HepG2 (cell line): Measurements from ENCODE around the gene FOXD1.
"Not testable (repeated sequence)": the region's sequence is repeated elsewhere in the genome, so short reads cannot be mapped to it uniquely, and the experiment has no call there.

Experiments
- BRD4 ChIP-seq: sonication (generic); formaldehyde crosslinking; IDR thresholded peaks from 2 replicates; pipeline ENCODE4 v1.4.0; 2020; ENCODE audit warnings: missing genetic modification reagents
- ZNF703 ChIP-seq: sonication (generic); formaldehyde crosslinking; IDR thresholded peaks from 2 replicates; pipeline ENCODE4 v1.5.1; 2020; ENCODE audit warnings: missing genetic modification reagents, mild to moderate bottlenecking, moderate library complexity, borderline replicate concordance

DNA sequence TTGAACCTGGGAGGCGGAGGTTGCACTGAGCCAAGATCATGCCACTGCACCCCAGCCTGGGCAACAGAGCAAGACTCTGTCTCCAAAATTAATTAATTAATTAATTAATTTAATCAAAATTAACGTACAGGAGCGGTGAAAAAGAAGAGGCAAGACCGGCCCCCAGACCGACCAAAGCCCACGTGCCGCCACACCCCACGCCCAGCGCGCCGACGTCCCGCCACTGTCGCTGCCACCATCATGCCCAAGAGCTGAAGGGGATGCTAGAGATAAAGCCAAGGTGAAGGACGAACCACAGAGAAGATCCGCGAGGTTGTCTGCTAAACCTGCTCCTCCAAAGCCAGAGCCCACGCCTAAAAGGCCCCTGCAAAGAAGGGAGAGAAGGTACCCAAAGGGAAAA is 38.6 kb downstream of the FOXD1 start:
- TF ChIP-seq ZNF703, BRD4: not testable (repeated sequence)
